Smooth muscle cell (in vitro differentiated cells): Measurements from ENCODE around the gene SLC6A5. TPM values are rescaled to one million over a fixed set of nuclear protein-coding genes. Genes with fewer than 3 reads are reported as not detected.

Experiments used
- DNase-seq: peaks from one replicate; lab custom pipeline; 2025; ENCODE audit not compliant: unreplicated experiment; lab: John Stamatoyannopoulos, UW
- H2AFZ ChIP-seq: fragments of 200-600 bp; sonication (generic); 2 replicates; pipeline ENCODE4 v1.6.0; 2016; ENCODE audit warnings: antibody characterized with exemption, low read depth, mild to moderate bottlenecking
- H3F3A ChIP-seq: fragments of 200-600 bp; sonication (generic); 2 replicates; pipeline ENCODE4 v1.6.0; 2017; ENCODE audit warnings: antibody characterized with exemption, low read depth
- H3K27ac ChIP-seq: fragments of 200-600 bp; sonication (generic); 2 replicates; pipeline ENCODE4 v1.5.1; 2016; ENCODE audit warnings: low read depth, mild to moderate bottlenecking
- H3K27me3 ChIP-seq: fragments of 200-600 bp; sonication (generic); 2 replicates; pipeline ENCODE4 v1.6.1; 2016; ENCODE audit warnings: low read depth, mild to moderate bottlenecking
- H3K36me3 ChIP-seq: fragments of 200-600 bp; sonication (generic); 2 replicates; pipeline ENCODE4 v1.5.1; 2016; ENCODE audit warnings: low read depth
- H3K4me1 ChIP-seq: fragments of 200-600 bp; sonication (generic); 2 replicates; pipeline ENCODE4 v1.5.1; 2016; ENCODE audit warnings: low read depth
- H3K4me2 ChIP-seq: fragments of 200-600 bp; sonication (generic); 2 replicates; pipeline ENCODE4 v1.6.0; 2016; ENCODE audit warnings: mild to moderate bottlenecking
- H3K4me3 ChIP-seq: fragments of 200-600 bp; sonication (generic); 2 replicates; pipeline ENCODE4 v1.5.1; 2016; ENCODE audit warnings: mild to moderate bottlenecking
- H3K79me2 ChIP-seq: fragments of 200-600 bp; sonication (generic); 2 replicates; pipeline ENCODE4 v1.6.0; 2016; ENCODE audit warnings: low read depth, mild to moderate bottlenecking
- H3K9ac ChIP-seq: fragments of 200-600 bp; sonication (generic); 2 replicates; pipeline ENCODE4 v1.6.0; 2016; ENCODE audit warnings: low read depth
- H3K9me3 ChIP-seq: fragments of 200-600 bp; sonication (generic); replicated peaks from 2 replicates; pipeline ENCODE4 v1.5.1; 2016; ENCODE audit warnings: low read depth
- H4K20me1 ChIP-seq: fragments of 200-600 bp; sonication (generic); 2 replicates; pipeline ENCODE4 v1.6.0; 2016; ENCODE audit warnings: low read depth
- WGBS: methylation state at CpG from one replicate; pipeline ENCODE4 v1.1.7; 2016; ENCODE audit warnings: low lambda C conversion rate; 5-methylcytosine and 5-hydroxymethylcytosine counted together
- polyA plus RNA-seq: library from polyadenylated mRNA; unstranded; fragments of >200 nt; fragmentation: Nextera tagmentation; extraction: Ambion mirVana; gene quantifications from 2 replicates; pipeline ENCODE4 v1.2.1, GENCODE V29; 2016
- total RNA-seq: library from RNA; depleted of rRNA; stranded (reverse); fragments of >200 nt; gene quantifications from 2 replicates; pipeline ENCODE4 v1.2.3, GENCODE V29; 2014
- TF ChIP-seq, protein P1 (sequence below): fragments of 200-600 bp; sonication (generic); IDR thresholded peaks from 2 replicates; pipeline ENCODE4 v1.5.1; 2017; ENCODE audit warnings: borderline replicate concordance, mild to moderate bottlenecking, antibody characterized with exemption; ENCODE audit not compliant: insufficient read depth, poor library complexity, severe bottlenecking

Gene SLC6A5
- total and polyA plus RNA-seq, 2 experiments from 2014 or later, result not detected

DNA sequence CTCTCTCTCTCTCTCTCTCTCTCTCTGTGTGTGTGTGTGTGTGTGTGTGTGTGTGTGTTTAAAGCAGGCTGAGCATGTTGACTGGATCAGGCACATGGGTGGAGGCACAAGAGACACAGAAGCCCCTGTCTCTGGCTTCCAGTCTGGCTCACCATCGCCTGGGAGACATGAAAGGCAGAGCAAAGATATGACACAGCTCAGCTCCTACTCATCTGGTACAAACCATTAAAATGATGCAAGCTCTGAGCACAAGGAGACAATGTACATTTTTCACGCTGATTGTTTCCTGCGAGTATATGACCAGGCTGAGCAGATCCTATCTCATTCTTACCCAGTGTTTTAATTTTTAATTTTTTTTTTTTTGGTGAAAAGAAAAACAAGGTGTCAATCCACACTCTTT is 9.5 kb downstream of the SLC6A5 start:
- TF ChIP-seq, protein P1, sequence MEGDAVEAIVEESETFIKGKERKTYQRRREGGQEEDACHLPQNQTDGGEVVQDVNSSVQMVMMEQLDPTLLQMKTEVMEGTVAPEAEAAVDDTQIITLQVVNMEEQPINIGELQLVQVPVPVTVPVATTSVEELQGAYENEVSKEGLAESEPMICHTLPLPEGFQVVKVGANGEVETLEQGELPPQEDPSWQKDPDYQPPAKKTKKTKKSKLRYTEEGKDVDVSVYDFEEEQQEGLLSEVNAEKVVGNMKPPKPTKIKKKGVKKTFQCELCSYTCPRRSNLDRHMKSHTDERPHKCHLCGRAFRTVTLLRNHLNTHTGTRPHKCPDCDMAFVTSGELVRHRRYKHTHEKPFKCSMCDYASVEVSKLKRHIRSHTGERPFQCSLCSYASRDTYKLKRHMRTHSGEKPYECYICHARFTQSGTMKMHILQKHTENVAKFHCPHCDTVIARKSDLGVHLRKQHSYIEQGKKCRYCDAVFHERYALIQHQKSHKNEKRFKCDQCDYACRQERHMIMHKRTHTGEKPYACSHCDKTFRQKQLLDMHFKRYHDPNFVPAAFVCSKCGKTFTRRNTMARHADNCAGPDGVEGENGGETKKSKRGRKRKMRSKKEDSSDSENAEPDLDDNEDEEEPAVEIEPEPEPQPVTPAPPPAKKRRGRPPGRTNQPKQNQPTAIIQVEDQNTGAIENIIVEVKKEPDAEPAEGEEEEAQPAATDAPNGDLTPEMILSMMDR, result no peak
- Histone ChIP-seq H3K9me3 (no peaks in the 10 kb centered on the region), H3K79me2 (no peaks in the 10 kb centered on the region), H3F3A (no peaks in the 10 kb centered on the region), H2AFZ (no peak overlapping the region), H3K4me1 (no peaks in the 10 kb centered on the region), H3K27ac (no peak overlapping the region), H3K9ac (no peak overlapping the region), H4K20me1 (no peaks in the 10 kb centered on the region), H3K4me3 (no peak overlapping the region), H3K36me3 (no peaks in the 10 kb centered on the region), H3K4me2 (no peak overlapping the region), H3K27me3 (peaks cover 50% of the 10 kb centered on the region)
- DNase-seq, result no peak
- 74% methylated on average over 3 of the region's 3 CpGs for WGBS

GRCh38 chr11:20609727-20610707 is 10.6 kb downstream of the SLC6A5 start:
- Histone ChIP-seq H3K4me3 (peak overlapping the region; percentile 26), H3F3A (no peaks in the 10 kb centered on the region), H3K4me2 (peak overlapping the region; percentile 75), H2AFZ (peak overlapping the region; percentile 12), H3K9me3 (no peaks in the 10 kb centered on the region), H3K9ac (no peak overlapping the region), H3K36me3 (no peaks in the 10 kb centered on the region), H3K27me3 (peaks cover 56% of the 10 kb centered on the region), H3K27ac (no peak overlapping the region), H3K4me1 (no peaks in the 10 kb centered on the region), H3K79me2 (no peaks in the 10 kb centered on the region), H4K20me1 (no peaks in the 10 kb centered on the region)
- WGBS, result 13% methylated on average over 30 of the region's 30 CpGs
- DNase-seq, result peak; percentile 50
- TF ChIP-seq, protein P1, result peak; percentile 89

- Histone ChIP-seq H3K27ac (no peak overlapping the region), H4K20me1 (no peaks in the 10 kb centered on the region), H3K9ac (no peak overlapping the region)
Observed at GRCh38 chr11:20610825-20611224, 11.4 kb downstream of the SLC6A5 start.

More at GRCh38 chr11:20610825-20611224, 11.4 kb downstream of the SLC6A5 start:
- no peaks in the 10 kb centered on the region for H3K79me2 ChIP-seq
- whole genome bisulfite sequencing, result 71% methylated on average over 3 of the region's 3 CpGs
- TF ChIP-seq, protein P1, result no peak
- H3F3A ChIP-seq, result no peaks in the 10 kb centered on the region
- DNase-seq, result no peak
- peaks cover 50% of the 10 kb centered on the region for H3K27me3 ChIP-seq
- no peaks in the 10 kb centered on the region for H3K4me1 ChIP-seq
- no peaks in the 10 kb centered on the region for H3K36me3 ChIP-seq
- H2AFZ ChIP-seq, result no peak overlapping the region
- no peaks in the 10 kb centered on the region for H3K9me3 ChIP-seq
- H3K4me2 ChIP-seq, result no peak overlapping the region
- H3K4me3 ChIP-seq, result no peak overlapping the region
